HEK293 (cell line): ENCODE measurements around the gene P2RY11.

Experiments
- CTCF ChIP-seq: fragments of 450-650 bp; formaldehyde crosslinking; IDR thresholded peaks from 2 replicates; pipeline ENCODE4 v1.5.1; 2016; ENCODE audit warnings: missing biosample characterization, missing genetic modification characterization
- GFI1B ChIP-seq: fragments of 450-650 bp; formaldehyde crosslinking; IDR thresholded peaks from 2 replicates; pipeline ENCODE4 v1.5.1; 2016; ENCODE audit warnings: missing biosample characterization, missing genetic modification characterization
- MYNN ChIP-seq: fragments of 450-650 bp; formaldehyde crosslinking; IDR thresholded peaks from 2 replicates; pipeline ENCODE4 v1.5.1; 2016; ENCODE audit warnings: missing biosample characterization, missing genetic modification characterization, borderline replicate concordance
- YY1 ChIP-seq: fragments of 450-650 bp; formaldehyde crosslinking; IDR thresholded peaks from 2 replicates; pipeline ENCODE4 v1.5.1; 2018; ENCODE audit warnings: missing biosample characterization, missing genetic modification characterization
- ZNF274 ChIP-seq, 2 experiments: fragments of 200-500 bp in 1 of 2; fragments of 450-650 bp in 1 of 2; sonication (Bioruptor generic) in 1 of 2; formaldehyde crosslinking in 1 of 2; IDR thresholded peaks; 2 replicates each; pipeline versions ENCODE4 v1.5.1 to v1.6.1; 2014 to 2016; ENCODE audit warnings: borderline replicate concordance in 1 of 2, inconsistent platforms in 1 of 2, low read length in 1 of 2, missing biosample characterization in 1 of 2, missing genetic modification characterization in 1 of 2
- ZNF513 ChIP-seq: fragments of 450-650 bp; IDR thresholded peaks from 2 replicates; pipeline ENCODE4 v1.5.1; 2018; ENCODE audit warnings: missing biosample characterization, missing genetic modification characterization

- no peak for TF ChIP-seq MYNN (tag by site-specific recombination)
- TF ChIP-seq CTCF (tag by site-specific recombination): no peak
- TF ChIP-seq ZNF274 (IDR thresholded peaks at IDR 0.05; ENCODE audit: low read length): no peak
- TF ChIP-seq ZNF274 (tag by site-specific recombination; IDR thresholded peaks at IDR 0.05; ENCODE audit: borderline replicate concordance): no peak
- no peak for TF ChIP-seq ZNF513 (tag by site-specific recombination)
- TF ChIP-seq GFI1B (tag by site-specific recombination): no peak
- TF ChIP-seq YY1: no peak
Observed at GRCh38 chr19:10138879-10139795, 27.6 kb downstream of the P2RY11 start.
